Activated CD4-positive, CD25-positive, alpha-beta regulatory T cell (primary cell): ENCODE data around the gene IL1A.

Experiments used
- DNase-seq, 4 experiments: peaks; one replicate each; lab custom pipeline; 2025; lab: John Stamatoyannopoulos, UW

Gene IL1A

GRCh38 chr2:112762276-112762675 is 22.0 kb downstream of the IL1A start:
- no peak for DNase-seq

- no peak for DNase-seq
Observed at GRCh38 chr2:112760149-112760548, 24.1 kb downstream of the IL1A start.

- DNase-seq, result no peak
Observed at GRCh38 chr2:112758711-112759110, 25.6 kb downstream of the IL1A start.

GRCh38 chr2:112757265-112757664 is 27.0 kb downstream of the IL1A start:
- DNase-seq, result no peak

GRCh38 chr2:112756207-112756606 is 28.1 kb downstream of the IL1A start:
- DNase-seq, result no peak

GRCh38 chr2:112755444-112755843 is 28.8 kb downstream of the IL1A start:
- DNase-seq, result no peak

DNA sequence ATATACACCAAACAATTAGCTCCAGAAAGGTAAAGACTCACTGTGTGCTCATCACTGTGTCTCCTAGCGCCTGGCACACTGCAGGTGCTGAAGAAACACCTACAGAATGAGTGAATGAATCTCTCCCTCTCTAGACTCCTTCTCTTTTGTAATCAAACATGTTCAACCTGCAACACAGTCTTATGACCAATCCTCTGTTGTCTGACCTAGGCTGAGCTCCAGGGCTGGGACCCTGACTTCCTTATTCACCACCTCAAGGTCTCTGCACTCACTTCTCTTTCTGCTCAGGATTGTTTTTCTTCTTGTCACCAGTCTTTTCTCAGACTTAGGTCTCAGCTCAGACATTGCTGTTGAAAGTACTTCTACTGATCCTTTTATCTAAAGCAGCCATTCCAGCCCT is 29.7 kb downstream of the IL1A start:
- no peak for DNase-seq

GRCh38 chr2:112752667-112753066 is 31.6 kb downstream of the IL1A start:
- DNase-seq, result no peak

DNA sequence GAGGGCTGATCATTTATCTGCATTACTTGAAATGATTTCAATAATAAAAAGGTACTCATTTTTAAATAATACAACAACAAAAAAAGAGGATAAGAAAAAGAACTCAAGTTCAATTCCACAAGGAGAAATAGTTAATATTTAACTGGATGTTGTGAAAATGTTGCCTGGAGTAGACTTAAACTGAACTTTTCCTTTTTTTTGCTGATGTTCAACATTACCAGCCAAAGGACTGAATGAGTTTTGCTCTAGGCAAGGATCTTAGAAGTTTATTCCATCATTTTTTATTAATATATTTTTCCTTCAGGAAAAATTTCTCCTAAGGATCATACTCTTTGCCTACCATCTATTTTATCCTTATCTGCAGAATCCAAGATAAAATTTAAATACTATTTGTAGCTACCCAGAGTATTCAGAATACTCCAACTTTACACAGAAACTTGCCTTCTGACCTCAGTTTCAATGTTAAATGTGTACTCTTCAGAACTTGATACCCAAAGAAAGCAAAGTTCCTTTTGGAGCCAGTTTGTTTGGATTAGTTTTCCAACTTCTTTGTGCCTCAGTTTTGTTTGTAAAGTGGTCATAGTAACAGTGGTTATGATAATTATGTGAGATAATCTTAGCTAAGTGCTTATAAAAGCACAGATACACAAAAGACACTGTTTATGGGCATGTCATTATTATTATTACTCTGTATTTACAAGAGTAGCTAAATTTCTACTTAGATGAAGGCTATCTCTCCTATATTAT is 32.7 kb downstream of the IL1A start:
- DNase-seq, result no peak

GRCh38 chr2:112750560-112750843 is 33.8 kb downstream of the IL1A start:
- no peak for DNase-seq

GRCh38 chr2:112749755-112750559 is 34.3 kb downstream of the IL1A start:
- peak; percentile 67 to 78 (median 72) for DNase-seq

DNA sequence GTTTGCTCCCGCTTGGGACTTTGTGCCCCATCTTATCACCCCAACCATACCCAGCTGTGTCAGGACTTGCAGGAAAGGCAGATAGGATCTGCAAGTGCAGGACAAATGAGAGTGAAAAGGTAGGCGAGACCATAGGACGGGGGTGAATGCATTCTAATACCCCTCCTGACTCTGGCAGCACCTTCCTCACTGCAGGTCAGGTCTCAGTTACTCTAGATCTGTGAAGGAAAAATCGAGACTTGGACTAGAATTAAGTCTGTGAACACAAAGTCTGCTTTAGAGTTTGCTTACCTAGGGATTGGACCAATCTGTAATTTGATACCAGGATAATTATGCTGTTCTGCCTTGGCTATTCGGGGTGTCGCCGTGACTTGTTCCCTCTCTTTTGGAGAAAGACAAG is 43.8 kb downstream of the IL1A start:
- no peak for DNase-seq

DNA sequence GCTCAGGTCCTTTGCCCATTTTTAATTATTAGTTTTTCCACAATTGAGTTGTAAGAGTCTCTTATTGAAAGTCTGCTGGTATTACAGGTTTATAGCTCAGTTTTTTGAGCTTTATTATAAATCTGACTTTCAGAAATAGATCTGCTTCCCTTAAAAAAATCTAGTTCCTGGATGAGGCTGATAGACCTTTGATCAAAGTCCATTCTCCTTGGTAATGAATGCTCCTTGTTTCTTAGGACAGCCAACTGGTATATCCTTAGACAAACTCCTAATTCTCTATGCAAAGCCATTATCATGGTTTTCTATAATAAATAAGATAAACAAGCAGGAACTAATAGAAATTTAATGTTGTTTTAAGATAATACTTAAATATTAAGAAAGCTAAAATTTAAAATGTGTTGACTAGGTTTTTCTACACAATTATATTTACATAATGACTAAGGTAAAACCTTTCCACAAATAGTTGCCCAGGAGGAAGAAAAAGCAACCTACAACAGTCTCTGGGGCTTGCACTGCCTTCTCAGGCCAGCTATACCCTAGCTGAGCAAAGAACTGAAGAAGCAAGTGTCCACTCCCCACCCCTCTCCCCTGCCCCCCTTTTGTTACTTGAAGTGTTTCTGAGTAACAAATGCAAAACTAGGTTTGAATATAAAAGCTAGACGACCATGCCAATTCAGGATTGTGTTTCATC is 46.6 kb downstream of the IL1A start:
- DNase-seq, result no peak

DNA sequence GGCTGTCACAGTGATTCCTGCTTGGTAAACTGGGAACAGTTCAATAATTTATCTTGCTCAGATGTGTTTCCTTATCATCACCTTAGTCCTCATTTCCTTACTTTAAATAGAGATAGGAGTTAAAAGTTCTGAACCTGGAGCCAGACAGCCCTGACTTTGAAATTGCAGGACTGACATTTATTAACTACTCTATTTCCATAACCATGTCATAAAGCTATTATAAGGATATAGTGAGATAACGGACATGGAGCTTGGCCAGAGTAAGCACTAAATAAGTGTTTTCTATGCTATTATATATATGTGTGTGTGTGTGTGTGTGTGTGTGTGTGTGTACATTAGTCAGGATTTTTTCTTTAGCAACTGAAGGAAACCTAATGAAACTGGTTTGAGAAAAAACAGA is 50.4 kb downstream of the IL1A start:
- DNase-seq, result no peak

GRCh38 chr2:112733456-112733855 is 50.8 kb downstream of the IL1A start:
- no peak for DNase-seq

DNA sequence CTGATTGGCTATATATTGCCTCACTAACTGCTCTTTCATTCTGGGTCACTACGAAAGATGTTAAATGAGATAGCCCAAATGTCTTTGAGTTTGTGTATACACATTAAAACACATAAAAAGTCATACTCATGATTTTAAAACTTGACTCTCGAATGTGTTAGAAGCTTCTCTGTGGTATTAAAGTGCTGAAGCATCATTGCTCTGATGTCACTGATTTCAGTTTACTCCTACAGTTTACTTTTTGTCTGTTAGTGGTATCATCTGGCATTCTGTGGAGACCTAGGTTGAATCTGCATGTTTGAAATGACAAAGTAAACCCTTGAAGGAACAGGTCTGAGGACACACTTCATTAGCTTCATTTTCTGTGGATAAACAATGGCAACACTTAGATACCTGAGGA is 52.8 kb downstream of the IL1A start:
- no peak for DNase-seq

DNA sequence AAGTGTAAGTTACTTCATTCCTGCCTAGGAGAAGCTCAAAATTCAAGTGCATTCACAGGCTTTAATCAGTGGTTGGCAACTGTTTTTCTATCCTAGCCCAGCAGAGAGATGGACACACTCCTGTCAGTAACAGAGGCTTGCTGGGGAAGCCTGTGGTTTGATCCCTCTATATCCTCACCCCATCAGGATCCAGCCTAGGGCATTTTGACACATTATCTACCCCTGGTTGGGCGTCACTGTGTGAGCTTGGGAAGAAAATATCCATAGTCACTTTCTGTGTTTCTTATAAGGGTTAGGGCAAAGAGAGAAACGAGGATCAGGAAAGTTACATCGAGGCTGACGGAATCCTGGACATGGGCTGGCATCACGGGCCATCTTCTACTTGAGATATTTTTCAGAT is 53.5 kb downstream of the IL1A start:
- DNase-seq, result no peak

DNA sequence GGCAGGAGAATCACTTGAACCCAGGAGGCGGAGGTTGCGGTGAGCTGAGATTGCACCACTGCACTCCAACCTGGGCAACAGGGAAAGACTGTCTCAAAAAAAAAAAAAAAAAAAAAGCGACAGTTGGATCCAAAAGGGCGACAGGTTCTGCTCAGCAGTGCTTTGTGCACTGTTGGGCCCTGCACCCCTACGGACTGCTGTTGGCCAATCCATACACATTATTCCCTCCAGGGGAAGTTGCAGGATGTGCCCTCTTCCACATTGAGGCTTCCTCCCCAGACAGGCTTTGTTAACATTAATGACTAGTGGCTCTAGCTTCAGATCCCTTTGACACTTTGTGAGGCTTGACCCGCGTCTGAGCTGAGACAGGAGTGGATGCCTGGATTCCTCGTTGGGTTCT is 54.1 kb downstream of the IL1A start:
- DNase-seq, result no peak

DNA sequence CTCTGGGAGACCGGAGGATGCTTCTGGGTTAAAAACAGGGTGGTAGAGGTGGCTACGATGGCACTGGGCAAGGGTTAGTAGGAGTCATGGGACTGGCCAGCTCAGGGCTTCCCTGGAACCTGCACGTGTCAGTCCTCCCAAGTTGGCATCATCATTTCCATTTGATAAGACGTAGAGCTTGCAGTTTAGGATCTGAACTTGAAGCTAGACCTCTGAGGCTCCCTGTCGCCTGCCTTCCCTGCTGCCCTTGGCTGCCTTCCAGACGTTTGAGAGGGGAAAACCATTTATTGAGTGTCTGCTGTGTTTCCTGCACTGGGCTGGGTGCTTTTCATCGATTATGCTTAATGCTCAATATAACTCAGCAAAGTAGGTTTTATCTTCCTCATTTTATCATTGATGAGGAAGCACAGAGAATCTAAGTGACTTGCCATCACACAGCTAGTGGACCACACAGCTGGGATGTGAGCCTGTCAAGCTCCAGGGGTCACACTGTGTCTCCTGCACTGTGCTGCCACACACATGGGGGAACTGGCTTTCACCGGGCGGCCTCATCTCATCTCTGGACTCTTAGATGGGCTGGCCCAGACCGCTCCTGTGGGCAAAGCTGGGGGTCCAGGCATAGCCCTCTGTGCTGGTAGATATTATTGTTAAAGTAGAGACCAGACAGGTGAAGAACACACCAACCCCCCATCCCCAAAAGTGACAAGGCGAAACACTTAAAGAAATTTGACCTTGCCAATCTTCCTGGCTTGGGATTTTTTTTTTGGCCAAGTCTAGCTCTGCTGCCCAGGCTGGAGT is 55.7 kb downstream of the IL1A start:
- DNase-seq, result no peak

DNA sequence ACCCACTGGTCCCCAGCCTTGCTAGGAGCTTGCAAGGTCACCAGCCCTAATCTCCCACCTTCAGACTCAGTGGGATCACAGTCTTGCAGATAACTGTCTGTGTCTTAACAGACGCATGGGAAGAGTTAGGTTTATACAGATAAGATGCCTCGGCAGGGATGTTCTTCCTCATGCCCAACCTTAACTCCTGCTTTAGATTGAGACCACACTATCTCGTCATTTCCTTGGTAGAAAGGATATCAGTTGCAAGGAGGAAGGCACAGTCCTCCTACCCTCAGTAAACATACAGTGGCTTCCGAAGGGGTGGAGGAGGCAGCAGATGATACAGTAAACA is 56.3 kb downstream of the IL1A start:
- DNase-seq, result no peak

DNA sequence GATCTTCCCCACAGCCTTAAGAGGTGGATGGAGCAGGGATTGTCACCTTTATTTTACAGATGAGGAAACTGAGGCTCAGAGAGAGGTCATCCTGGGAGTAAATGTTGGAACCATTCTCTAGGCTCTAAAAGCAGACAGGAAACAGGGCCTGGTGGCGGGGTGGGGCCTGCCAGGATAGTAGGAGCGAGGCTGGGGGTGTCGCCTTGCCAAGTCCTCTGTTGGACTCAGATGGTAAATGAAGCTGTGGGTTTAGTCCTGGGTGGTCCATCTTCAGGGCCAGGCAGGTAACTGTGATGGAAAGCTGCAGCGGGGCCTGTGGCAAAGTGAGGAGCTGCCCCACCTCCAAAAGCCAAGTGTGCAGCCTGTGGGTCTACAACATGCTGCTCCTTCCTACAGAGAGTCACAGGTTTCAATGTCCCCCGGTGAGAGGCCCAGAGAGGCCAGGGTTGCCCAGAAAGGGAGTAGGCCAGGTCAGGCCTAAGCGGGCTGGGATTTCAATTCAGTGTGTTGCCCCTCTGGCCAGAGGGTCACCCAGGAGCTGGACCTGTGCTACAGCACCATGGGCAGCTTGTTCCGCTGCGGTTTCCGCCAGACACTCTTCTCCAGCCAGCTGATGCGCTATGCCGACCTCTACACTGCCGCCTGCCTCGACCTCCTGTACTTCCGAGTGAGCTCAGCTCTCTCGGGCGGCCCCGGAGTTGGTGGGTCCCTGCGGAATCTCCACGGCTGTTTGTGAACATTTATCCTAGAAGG is 56.8 kb downstream of the IL1A start:
- DNase-seq, result no peak
